Sigmoid colon (tissue), 4 donors: ENCODE results near the gene GTF3A.

Experiments
- CTCF ChIP-seq, 4 experiments: fragments of 450-650 bp in 3 of 4; fragments of 200-600 bp in 1 of 4; IDR thresholded peaks; one replicate each; pipeline ENCODE4 v1.5.1; 2016 to 2019; ENCODE audit warnings: antibody characterized with exemption in 4 of 4, mild to moderate bottlenecking in 3 of 4, moderate library complexity in 2 of 4
- POLR2AphosphoS5 ChIP-seq, 4 donors: sonication (generic); formaldehyde crosslinking; IDR thresholded peaks; one replicate each; pipeline ENCODE4 v1.6.1; 2017; ENCODE audit warnings: antibody characterized with exemption in 4 of 4

DNA sequence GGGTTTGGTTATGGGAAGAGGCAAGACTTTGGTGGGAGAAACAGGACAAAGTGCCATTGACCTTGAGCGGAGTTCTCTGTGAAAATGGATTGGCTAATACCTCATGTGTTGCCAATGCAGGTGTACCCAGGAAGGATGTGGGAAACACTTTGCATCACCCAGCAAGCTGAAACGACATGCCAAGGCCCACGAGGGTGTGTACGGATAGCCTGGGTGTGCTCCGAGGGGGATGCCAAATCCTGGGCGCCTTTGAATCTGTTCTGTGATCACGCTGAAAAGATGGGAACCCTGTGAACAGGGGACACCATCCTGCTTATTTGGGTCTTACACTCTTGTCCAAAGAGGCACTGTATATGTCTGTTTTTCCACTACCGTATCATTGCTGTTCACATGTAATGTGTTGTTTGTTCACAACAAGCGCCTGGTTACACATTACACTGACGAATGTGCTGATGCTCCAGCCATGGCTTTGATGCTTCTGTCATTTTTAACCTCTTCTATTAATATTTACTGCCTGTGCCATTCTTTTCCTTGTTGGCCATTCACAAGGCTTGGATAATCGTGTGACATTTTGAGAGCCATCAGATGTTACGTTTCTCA, 8.3 kb downstream of the GTF3A start:
- TF ChIP-seq CTCF (IDR thresholded peaks at IDR 0.05) (no peak), POLR2AphosphoS5 (IDR thresholded peaks at IDR 0.05) (no peak)
